Esophagus (tissue), 2 donors: ENCODE data around the gene MARK1. TPM values are rescaled to one million over a fixed set of nuclear protein-coding genes. Genes with fewer than 3 reads are reported as not detected.

ENCODE experiments used
- H3K27ac ChIP-seq, 2 donors: one replicate each; pipeline ENCODE4 v1.5.1; 2013; ENCODE audit warnings: low read depth in 2 of 2, mild to moderate bottlenecking in 2 of 2, inconsistent platforms in 1 of 2, low read length in 1 of 2, moderate library complexity in 1 of 2
- H3K27me3 ChIP-seq, 2 donors: one replicate each; pipeline ENCODE4 v1.6.1; 2013; ENCODE audit warnings: low read length in 2 of 2, control low read depth in 1 of 2, mild to moderate bottlenecking in 1 of 2; ENCODE audit not compliant: insufficient read depth in 2 of 2, control insufficient read depth in 1 of 2
- H3K36me3 ChIP-seq, 2 donors: one replicate each; pipeline ENCODE4 v1.6.1; 2013; ENCODE audit warnings: low read length in 1 of 2; ENCODE audit not compliant: control insufficient read depth in 2 of 2, insufficient read depth in 2 of 2
- H3K4me1 ChIP-seq, 2 donors: one replicate each; pipeline ENCODE4 v1.6.1; 2013; ENCODE audit warnings: low read length in 1 of 2; ENCODE audit not compliant: control insufficient read depth in 2 of 2, insufficient read depth in 2 of 2
- H3K4me3 ChIP-seq, 2 donors: one replicate each; pipeline ENCODE4 v1.5.1; 2013; ENCODE audit warnings: low read length in 2 of 2, mild to moderate bottlenecking in 2 of 2, low read depth in 1 of 2, moderate library complexity in 1 of 2
- H3K9me3 ChIP-seq, 2 donors: one replicate each; pipeline ENCODE4 v1.6.1; 2013; ENCODE audit warnings: mild to moderate bottlenecking in 2 of 2, low read depth in 1 of 2, low read length in 1 of 2, moderate library complexity in 1 of 2; ENCODE audit not compliant: control insufficient read depth in 2 of 2, insufficient read depth in 1 of 2
- WGBS, 2 donors: extraction: QIAGEN DNeasy Blood & Tissue Kit; methylation state at CpG; one replicate each; pipeline ENCODE4 v1.1.7; 2013; 5-methylcytosine and 5-hydroxymethylcytosine counted together
- polyA plus RNA-seq, 2 donors: library from polyadenylated mRNA; stranded (reverse); fragments of 200-250 nt; gene quantifications; one replicate each; pipeline ENCODE4 v1.2.3, GENCODE V29; 2013
- donor health status: healthy with polysubstance abuse.
- donor health status: Bipolar disorder and iron deficiency.

MARK1 gene
- polyA plus RNA-seq, 2 donors: 3.4 to 3.8 TPM

DNA sequence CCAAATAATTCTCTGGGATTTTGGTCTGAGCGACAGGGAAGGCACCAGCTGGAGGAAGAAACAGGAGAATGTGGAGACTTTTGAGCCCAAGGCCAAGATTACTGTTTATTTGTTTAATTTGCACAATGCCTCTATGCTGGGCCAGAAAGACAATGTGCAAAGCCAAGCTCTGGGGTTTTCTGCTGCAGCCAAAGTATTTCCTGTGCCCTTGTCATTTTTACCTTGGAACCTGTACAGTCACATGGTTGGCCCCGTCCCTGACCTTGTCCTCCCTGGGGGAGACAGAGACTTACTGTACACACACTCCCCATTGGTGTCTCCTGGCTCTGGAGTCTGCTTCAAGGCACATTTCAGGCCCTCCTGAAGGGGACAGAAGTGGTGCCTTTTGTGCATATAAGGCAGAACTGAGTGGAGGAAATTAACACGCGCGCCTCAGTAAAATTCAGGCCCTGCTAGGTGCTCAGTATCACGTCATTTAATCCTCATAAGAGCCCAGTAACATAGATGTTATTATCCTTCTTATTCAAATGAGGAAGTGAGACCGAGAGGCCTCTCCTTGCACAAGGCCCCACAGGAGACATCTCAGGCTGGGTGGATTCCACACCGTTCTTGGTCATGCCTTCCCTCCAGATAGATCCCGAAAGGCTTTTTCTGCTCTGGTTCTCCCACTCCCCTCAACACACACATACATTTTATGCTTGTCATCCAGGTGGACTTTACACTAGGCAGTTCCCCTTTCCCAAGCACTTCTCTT, 183.3 kb downstream of the MARK1 start:
- no peak overlapping the region for H3K27ac ChIP-seq
- no peaks in the 10 kb centered on the region for H3K4me1 ChIP-seq
- no peaks in the 10 kb centered on the region for H3K36me3 ChIP-seq
- H3K27me3 ChIP-seq: no peaks in the 10 kb centered on the region
- H3K4me3 ChIP-seq: no peak overlapping the region
- 71% methylated on average over 9 of the region's 9 CpGs for WGBS, 2 donors
- no peaks in the 10 kb centered on the region for H3K9me3 ChIP-seq

Other genes with a start within 250 kb of the MARK1 start
- 1 to 10 TPM; 1.9 to 2.6 TPM for gene C1orf115, start 162.2 kb downstream of the MARK1 start, polyA plus RNA-seq
- gene MTARC2, start 220.2 kb downstream of the MARK1 start, polyA plus RNA-seq: 1 to 10 TPM; 5.0 to 6.0 TPM